Heart left ventricle (tissue), 16 donors: ENCODE results near the gene OTOP2. TPM values are rescaled to one million over a fixed set of nuclear protein-coding genes. Genes with fewer than 3 reads are reported as not detected.

Source experiments
- ATAC-seq, 4 donors: fragments of 200-7000 bp; cut with Tn5 transposase; one replicate each; pipeline ENCODE4 v1.9.1; 2020 to 2022; ENCODE audit warnings: moderate library complexity in 4 of 4, mild to moderate bottlenecking in 3 of 4, moderate number of reproducible peaks in 1 of 4
- DNase-seq, 5 donors: peaks; one replicate each; pipeline ENCODE4 v3.0.0-alpha.2; 2020
- H3K27ac ChIP-seq, 12 donors: fragments of 200-600 bp; sonication (generic) in 4 of 12; one replicate each; pipeline versions ENCODE4 v1.5.0 to v1.8.0; 2016 to 2022; ENCODE audit warnings: mild to moderate bottlenecking in 2 of 12
- H3K27me3 ChIP-seq, 9 donors: fragments of 200-600 bp; sonication (generic) in 2 of 9; one replicate each; pipeline versions ENCODE4 v1.5.1 to v1.8.0; 2016 to 2022; ENCODE audit warnings: mild to moderate bottlenecking in 3 of 9
- H3K36me3 ChIP-seq, 9 donors: fragments of 200-600 bp; sonication (generic) in 2 of 9; one replicate each; pipeline versions ENCODE4 v1.5.0 to v1.8.0; 2018 to 2022; ENCODE audit warnings: mild to moderate bottlenecking in 2 of 9
- H3K4me1 ChIP-seq, 12 donors: fragments of 200-600 bp; sonication (generic) in 4 of 12; one replicate each; pipeline versions ENCODE4 v1.5.0 to v1.8.0; 2016 to 2022; ENCODE audit warnings: mild to moderate bottlenecking in 3 of 12
- H3K4me3 ChIP-seq, 12 donors: fragments of 200-600 bp; sonication (generic) in 4 of 12; one replicate each; pipeline versions ENCODE4 v1.5.0 to v1.8.0; 2017 to 2022; ENCODE audit warnings: mild to moderate bottlenecking in 9 of 12, moderate library complexity in 4 of 12
- H3K9me3 ChIP-seq, 12 donors: fragments of 200-600 bp; sonication (generic) in 4 of 12; one replicate each; pipeline versions ENCODE4 v1.5.0 to v1.8.0; 2016 to 2022; ENCODE audit warnings: mild to moderate bottlenecking in 1 of 12
- CTCF ChIP-seq, 12 donors: fragments of 200-600 bp; sonication (generic) in 4 of 12; IDR thresholded peaks; one replicate each; pipeline versions ENCODE4 v1.5.0 to v1.8.0; 2018 to 2022; ENCODE audit warnings: antibody characterized with exemption in 12 of 12, mild to moderate bottlenecking in 5 of 12
- POLR2A ChIP-seq, 2 donors: fragments of 450-650 bp; IDR thresholded peaks; one replicate each; pipeline ENCODE4 v1.6.1; 2017; ENCODE audit warnings: antibody characterized with exemption in 2 of 2, mild to moderate bottlenecking in 2 of 2, moderate library complexity in 2 of 2
- WGBS, 4 donors: extraction: QIAGEN DNeasy Blood & Tissue Kit in 2 of 4; methylation state at CpG; one replicate each; pipeline versions ENCODE4 v1.1.5 to v1.1.7; 2013 to 2018; 5-methylcytosine and 5-hydroxymethylcytosine counted together
- intact Hi-C, 10 donors: fragments of 100-400 bp; cut with DNase I; formaldehyde crosslinking; loops; one replicate each; pipeline versions ENCODE4 v1.11.1 to v1.14.2; 2022
- polyA plus RNA-seq, 2 donors: library from polyadenylated mRNA; stranded (reverse); fragments of 200-250 nt; gene quantifications; one replicate each; pipeline ENCODE4 v1.2.3, GENCODE V29; 2013
- total RNA-seq, 9 donors: library from RNA; depleted of rRNA in 2 of 9; stranded (reverse); fragments of >200 nt in 2 of 9; fragmentation: NEBNext Ultra II Directional in 3 of 9; extraction: Animal tissue kit (Norgen Biotek cat#: 25700) in 3 of 9; gene quantifications; one replicate each; pipeline versions ENCODE4 v1.1.0 to v1.2.4, GENCODE V29; 2016 to 2023
- donor health status: ischemic (EF 13 %, LVEDD 7.1; RV severe dilation, severe dysfunction).
- donor health status: healthy with polysubstance abuse.
- donor health status: DM: no; HTN: yes; CAD: no.
- donor health status: DM: no; HTN: no; CAD: no.
- donor health status: ischemic (EF 25% LVEDD 6.9; RV normal size, moderate dysfunction).
- donor health status: ischemic (EF 25% LVEDD 5.7; RV mildly dilated, moderate dysfunction).
- donor health status: healthy.
- donor health status: DM: yes; HTN: yes; CAD: no.
- donor health status: ischemic (EF 35%, LVEDD 5.7; RV mildly dilated, moderate dysfunction).
- donor health status: nonischemic (EF 11% LVEDD 7.7; RV severe dilation, severe dysfunction).
- donor health status: DM: yes; HTN: yes; CAD: no.
- donor health status: PGD.
- donor health status: ischemic (EF 29% LVEDD 5.4; RV normal size, mild dysfunction).
- donor health status: nonischemic (EF 23%, LVEDD 6.1; RV moderate dilation, normal function).

The OTOP2 gene
- total and polyA plus RNA-seq, 11 donors = not detected

- H3K27me3 ChIP-seq = peaks cover 0 to 3% (median 0%) of the 10 kb centered on the region in 9 donors
- H3K27ac ChIP-seq = no peak overlapping the region
- H3K4me3 ChIP-seq = no peak overlapping the region
- DNase-seq (no peak), ATAC-seq (no peak)
- no peaks in the 10 kb centered on the region for H3K9me3 ChIP-seq
- no peaks in the 10 kb centered on the region for H3K4me1 ChIP-seq
- intact Hi-C loops = loop anchor here in 1 of 10 donors (10.0 kb wide), 1 partner anchor 157 kb away; no protein-coding TSS in a partner anchor
- H3K36me3 ChIP-seq = peaks cover 0 to 22% (median 0%) of the 10 kb centered on the region in 9 donors
- WGBS, 4 donors = 60 to 76% (median 68%) methylated on average over 23 to 32 of the region's 32 CpGs
- TF ChIP-seq CTCF (IDR thresholded peaks at IDR 0.05) (no peak), POLR2A (IDR thresholded peaks at IDR 0.05) (no peak)
These were observed 27.8 kb downstream of the OTOP2 start for GRCh38 chr17:74951680-74952421.

- no peaks in the 10 kb centered on the region for H3K9me3 ChIP-seq
- H3K27ac ChIP-seq = no peak overlapping the region
- ATAC-seq = no peak
- no peak for DNase-seq
- peaks cover 0 to under 1% (median 0%) of the 10 kb centered on the region in 9 donors for H3K27me3 ChIP-seq
- no peak for TF ChIP-seq POLR2A (IDR thresholded peaks at IDR 0.05)
- no peak for TF ChIP-seq CTCF (IDR thresholded peaks at IDR 0.05)
- WGBS, 4 donors = 69 to 82% (median 80%) methylated on average over 23 to 24 of the region's 24 CpGs
- H3K36me3 ChIP-seq = peaks cover 0 to 22% (median 0%) of the 10 kb centered on the region in 9 donors
- H3K4me3 ChIP-seq = no peak overlapping the region
- intact Hi-C loops = loop anchor here in 1 of 10 donors (10.0 kb wide), 1 partner anchor 158 kb away; no protein-coding TSS in a partner anchor
- no peaks in the 10 kb centered on the region for H3K4me1 ChIP-seq
These were observed 28.5 kb downstream of the OTOP2 start for GRCh38 chr17:74952431-74953133.

GRCh38 chr17:74953134-74953687 is 29.1 kb downstream of the OTOP2 start:
- H3K36me3 ChIP-seq = peaks cover 0 to 22% (median 0%) of the 10 kb centered on the region in 9 donors
- intact Hi-C loops = loop anchor here in 1 of 10 donors (10.0 kb wide), 1 partner anchor 158 kb away; no protein-coding TSS in a partner anchor
- H3K9me3 ChIP-seq = no peaks in the 10 kb centered on the region
- no peak overlapping the region for H3K4me3 ChIP-seq
- no peaks in the 10 kb centered on the region for H3K4me1 ChIP-seq
- WGBS, 4 donors = 69 to 88% (median 81%) methylated on average over 8 to 11 of the region's 11 CpGs
- TF ChIP-seq POLR2A (IDR thresholded peaks at IDR 0.05) (no peak), CTCF (IDR thresholded peaks at IDR 0.05) (no peak)
- no peak overlapping the region for H3K27ac ChIP-seq
- no peak for ATAC-seq
- H3K27me3 ChIP-seq = peaks cover 0 to 5% (median 0%) of the 10 kb centered on the region in 9 donors
- DNase-seq = no peak

- no peaks in the 10 kb centered on the region for H3K4me1 ChIP-seq
- intact Hi-C loops = loop anchor here in 1 of 10 donors (10.0 kb wide), 1 partner anchor 159 kb away; no protein-coding TSS in a partner anchor
These were observed 30.0 kb downstream of the OTOP2 start for GRCh38 chr17:74954115-74954514.

More at GRCh38 chr17:74954115-74954514, 30.0 kb downstream of the OTOP2 start:
- 92 to 94% (median 92%) methylated on average over 14 to 15 of the region's 15 CpGs for WGBS, 4 donors
- peaks cover 0 to 5% (median 0%) of the 10 kb centered on the region in 9 donors for H3K27me3 ChIP-seq
- peaks cover 0 to 22% (median 0%) of the 10 kb centered on the region in 9 donors for H3K36me3 ChIP-seq
- no peak for DNase-seq
- H3K27ac ChIP-seq = no peak overlapping the region
- ATAC-seq = no peak
- no peaks in the 10 kb centered on the region for H3K9me3 ChIP-seq
- no peak for TF ChIP-seq POLR2A (IDR thresholded peaks at IDR 0.05)
- TF ChIP-seq CTCF (IDR thresholded peaks at IDR 0.05) = no peak
- H3K4me3 ChIP-seq = no peak overlapping the region
